ENCODE data around the gene EHMT1.

GRCh38 chr9:137742698-137743097 is 123.9 kb downstream of the EHMT1 start:
- TF ChIP-seq CBX5 (IDR thresholded peaks at IDR 0.05; ENCODE audit: low read depth) (no peak), TCF12 (IDR thresholded peaks at IDR 0.05; ENCODE audit: low read depth, low read length) (no peak), ZNF687 (IDR thresholded peaks at IDR 0.05) (no peak), CREM (IDR thresholded peaks at IDR 0.05; ENCODE audit: low read depth) (no peak), CBFB (IDR thresholded peaks at IDR 0.05; ENCODE audit: low read depth) (no peak), EZH2 (IDR thresholded peaks at IDR 0.05; ENCODE audit: borderline replicate concordance, control insufficient read depth, low read depth, low read length) (no peak), YY1 (IDR thresholded peaks at IDR 0.05; ENCODE audit: low read depth, low read length) (no peak)

Data from GM12878 (cell line).